IMR-90 (cell line): ENCODE measurements around the gene SLC37A3. TPM values are rescaled to one million over a fixed set of nuclear protein-coding genes. Genes with fewer than 3 reads are reported as not detected.
A peak's percentile ranks its signal among the peaks of the same experiment; 100 is the strongest.

Experiments used
- ATAC-seq: fragments of 200-7000 bp; cut with Tn5 transposase; 2 replicates; pipeline ENCODE4 v1.9.1; 2020; ENCODE audit warnings: low read depth, mild to moderate bottlenecking, moderate library complexity
- BruUV-seq: library from RNA; stranded (reverse); fragments of 400-500 nt; replicated peaks from 2 replicates; lab custom pipeline; 2021; lab: Mats Ljungman, UMichigan
- CTCF ChIA-PET: fragments of 300-600 bp; formaldehyde crosslinking; extraction: SDS; loops from one replicate; lab custom pipeline; 2021; ENCODE audit warnings: antibody characterized with exemption; lab: Yijun Ruan, JAX
- POLR2A ChIA-PET: fragments of 300-600 bp; sonication (Branson Sonifier 250); formaldehyde crosslinking; loops from one replicate; lab custom pipeline; 2022; ENCODE audit warnings: antibody characterized with exemption; ENCODE audit not compliant: unreplicated experiment; lab: Charles Lee
- DNase-seq: peaks from one replicate; pipeline ENCODE4 v3.0.0; 2013
- H2AFZ ChIP-seq: replicated peaks from 2 replicates; pipeline ENCODE3; 2013; ENCODE audit warnings: low read length, mild to moderate bottlenecking; ENCODE audit not compliant: poor library complexity
- H2AK5ac ChIP-seq: 2 replicates; pipeline ENCODE4 v1.6.1; 2013; ENCODE audit warnings: low read depth, low read length, inconsistent platforms
- H2AK9ac ChIP-seq: replicated peaks from 2 replicates; pipeline ENCODE3; 2013; ENCODE audit warnings: mild to moderate bottlenecking, low read depth, low read length, moderate library complexity; ENCODE audit not compliant: poor library complexity
- H2BK120ac ChIP-seq: 2 replicates; pipeline ENCODE4 v1.6.1; 2013; ENCODE audit warnings: low read depth, low read length, inconsistent platforms
- H2BK15ac ChIP-seq: 3 replicates; pipeline ENCODE4 v1.6.1; 2013; ENCODE audit warnings: low read depth, low read length, inconsistent platforms
- H2BK20ac ChIP-seq: 2 replicates; pipeline ENCODE4 v1.6.1; 2013; ENCODE audit warnings: low read depth, mild to moderate bottlenecking, inconsistent platforms, low read length, moderate library complexity
- H2BK5ac ChIP-seq: 2 replicates; pipeline ENCODE4 v1.6.1; 2013; ENCODE audit warnings: mild to moderate bottlenecking, low read depth, low read length, inconsistent platforms; ENCODE audit not compliant: poor library complexity, severe bottlenecking
- H3K14ac ChIP-seq: replicated peaks from 2 replicates; pipeline ENCODE4 v1.6.1; 2013; ENCODE audit warnings: low read depth, low read length, inconsistent platforms
- H3K18ac ChIP-seq: 2 replicates; pipeline ENCODE4 v1.6.1; 2013; ENCODE audit warnings: low read depth, low read length, control low read depth
- H3K23ac ChIP-seq: 2 replicates; pipeline ENCODE4 v1.6.1; 2013; ENCODE audit warnings: low read depth, low read length, inconsistent platforms
- H3K27ac ChIP-seq: 2 replicates; pipeline ENCODE4 v1.5.1; 2013; ENCODE audit warnings: mild to moderate bottlenecking, control low read depth, low read length; ENCODE audit not compliant: insufficient read depth
- H3K27me3 ChIP-seq: 2 replicates; pipeline ENCODE4 v1.6.1; 2013; ENCODE audit warnings: low read length; ENCODE audit not compliant: control insufficient read depth, insufficient read depth
- H3K36me3 ChIP-seq: 2 replicates; pipeline ENCODE4 v1.6.1; 2013; ENCODE audit warnings: low read length, mixed read lengths; ENCODE audit not compliant: control insufficient read depth, insufficient read depth
- H3K4ac ChIP-seq: 2 replicates; pipeline ENCODE4 v1.6.1; 2013; ENCODE audit warnings: low read depth, low read length, inconsistent platforms
- H3K4me1 ChIP-seq: 2 replicates; pipeline ENCODE4 v1.6.1; 2013; ENCODE audit warnings: low read length, mixed read lengths; ENCODE audit not compliant: control insufficient read depth, insufficient read depth
- H3K4me2 ChIP-seq: 2 replicates; pipeline ENCODE4 v1.6.1; 2013; ENCODE audit warnings: low read depth, mild to moderate bottlenecking, control low read depth, low read length, moderate library complexity
- H3K4me3 ChIP-seq: 2 replicates; pipeline ENCODE4 v1.5.1; 2013; ENCODE audit warnings: low read depth, mild to moderate bottlenecking, control low read depth, low read length, moderate library complexity; ENCODE audit not compliant: insufficient read depth
- H3K56ac ChIP-seq: 2 replicates; pipeline ENCODE4 v1.6.1; 2013; ENCODE audit warnings: low read length, inconsistent platforms; ENCODE audit not compliant: insufficient read depth; ENCODE audit errors: extremely low read depth
- H3K79me1 ChIP-seq, 2 experiments: 2 replicates each; pipeline ENCODE4 v1.6.1; 2013; ENCODE audit warnings: low read length in 2 of 2, inconsistent platforms in 1 of 2, low read depth in 1 of 2
- H3K9ac ChIP-seq: 2 replicates; pipeline ENCODE4 v1.6.1; 2013; ENCODE audit warnings: low read depth, low read length, control low read depth
- H3K9me1 ChIP-seq: 2 replicates; pipeline ENCODE4 v1.6.1; 2013; ENCODE audit warnings: low read length, inconsistent platforms; ENCODE audit not compliant: insufficient read depth
- H3K9me3 ChIP-seq: 2 replicates; pipeline ENCODE4 v1.6.1; 2013; ENCODE audit warnings: low read length; ENCODE audit not compliant: control insufficient read depth, insufficient read depth
- H4K20me1 ChIP-seq: 2 replicates; pipeline ENCODE4 v1.6.1; 2013; ENCODE audit warnings: low read length, inconsistent platforms; ENCODE audit not compliant: insufficient read depth
- H4K5ac ChIP-seq: 2 replicates; pipeline ENCODE4 v1.6.1; 2013; ENCODE audit warnings: mild to moderate bottlenecking, low read depth, low read length, control low read depth
- H4K8ac ChIP-seq, 2 experiments: 2 replicates each; pipeline ENCODE4 v1.6.1; 2013; ENCODE audit warnings: low read depth in 2 of 2, low read length in 2 of 2, control low read depth in 1 of 2, inconsistent platforms in 1 of 2
- H4K91ac ChIP-seq: 2 replicates; pipeline ENCODE4 v1.6.1; 2013; ENCODE audit warnings: low read depth, low read length, inconsistent platforms; ENCODE audit not compliant: insufficient read depth
- CEBPB ChIP-seq: IDR thresholded peaks from 2 replicates; pipeline ENCODE4 v1.6.1; 2012; ENCODE audit warnings: low read depth, low read length, improper control_type of control experiment
- POLR2A ChIP-seq: IDR thresholded peaks from 2 replicates; pipeline ENCODE4 v1.6.1; 2012; ENCODE audit warnings: mild to moderate bottlenecking, low read depth, low read length
- RFX5 ChIP-seq: IDR thresholded peaks from 2 replicates; pipeline ENCODE4 v1.8.0; 2012; ENCODE audit warnings: low read depth, mild to moderate bottlenecking, low read length, moderate library complexity
- SMC3 ChIP-seq: fragments of 150-350 bp; IDR thresholded peaks from 2 replicates; pipeline ENCODE4 v1.6.1; 2016; ENCODE audit warnings: low read depth, mild to moderate bottlenecking, antibody characterized with exemption, low read length, moderate library complexity
- WGBS, 2 experiments: methylation state at CpG; one replicate each; pipeline versions ENCODE4 v1.1.5 to v1.1.7; 2013; ENCODE audit warnings: missing lambda C conversion rate in 2 of 2; ENCODE audit not compliant: insufficient read length in 1 of 2; ENCODE audit errors: extremely low coverage in 2 of 2; 5-methylcytosine and 5-hydroxymethylcytosine counted together
- dilution Hi-C: fragments of 300-500 bp; cut with HindIII; formaldehyde crosslinking; loops from one replicate; pipeline ENCODE4 v1.14.3; 2018; ENCODE audit warnings: low sequenced_read_pairs; ENCODE audit not compliant: unreplicated experiment
- in situ Hi-C: fragments of 300-500 bp; cut with MboI; formaldehyde crosslinking; loops from 3 replicates; pipeline ENCODE4 v1.14.3; 2019; ENCODE audit warnings: low sequenced_read_pairs, inconsistent platforms, mixed read lengths
- intact Hi-C: fragments of 100-400 bp; cut with micrococcal nuclease; formaldehyde crosslinking; loops from 2 replicates; pipeline ENCODE4 v1.10.0; 2022
- polyA plus RNA-seq, 3 experiments: library from polyadenylated mRNA; depleted of rRNA; stranded (reverse); fragments of >200 nt; gene quantifications; 2 replicates each; pipeline ENCODE4 v1.2.3, GENCODE V29; 2012; ENCODE audit warnings: low replicate concordance in 1 of 3
- total RNA-seq: library from RNA; depleted of rRNA; stranded (reverse); fragments of >200 nt; gene quantifications from 2 replicates; pipeline ENCODE4 v1.2.3, GENCODE V29; 2012

SLC37A3 gene
- total and polyA plus RNA-seq, 2 of the 4 experiments (the other 2 are of a cell fraction) = 43.2 to 45.3 TPM

DNA sequence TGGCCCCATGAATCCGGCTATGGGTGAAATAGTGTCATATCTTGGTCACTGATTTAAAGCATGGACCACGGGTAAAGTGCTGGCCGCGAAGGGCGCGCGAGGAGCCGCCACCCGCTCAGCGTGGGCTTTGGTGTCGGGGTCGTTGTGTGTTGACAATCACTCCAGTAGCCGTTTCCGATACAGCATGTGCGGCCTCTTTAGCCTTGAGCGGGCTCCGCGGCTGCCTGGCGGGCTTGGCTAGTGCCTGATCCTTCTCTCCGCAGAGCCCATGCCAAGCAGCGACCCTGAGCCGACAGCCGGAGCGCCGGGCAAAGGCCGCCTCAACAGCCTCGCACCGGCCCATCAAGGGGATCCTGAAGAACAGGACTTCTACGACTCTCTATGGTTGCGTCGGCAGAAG, 105.9 kb downstream of the SLC37A3 start:
- Histone ChIP-seq H3K9ac (no peak overlapping the region), H2AK9ac (no peak overlapping the region), H4K20me1 (no peaks in the 10 kb centered on the region), H3K4ac (no peak overlapping the region), H2BK20ac (no peak overlapping the region), H2AFZ (peak overlapping the region; percentile 32), H3K4me3 (no peak overlapping the region), H4K8ac (no peak overlapping the region), H3K36me3 (no peaks in the 10 kb centered on the region), H3K56ac (no peak overlapping the region), H4K91ac (no peak overlapping the region), H2BK5ac (no peak overlapping the region), H3K27ac (no peak overlapping the region), H3K23ac (no peak overlapping the region), H3K4me1 (no peaks in the 10 kb centered on the region), H3K9me1 (no peaks in the 10 kb centered on the region), H3K4me2 (no peak overlapping the region), H2BK120ac (no peak overlapping the region), H4K5ac (no peak overlapping the region), H3K18ac (no peak overlapping the region), H2AK5ac (no peak overlapping the region), H2BK15ac (no peak overlapping the region), H3K9me3 (no peaks in the 10 kb centered on the region), H3K27me3 (peaks cover 4% of the 10 kb centered on the region), H3K14ac (no peak overlapping the region), H3K79me1 (no peaks in the 10 kb centered on the region)
- dilution Hi-C loops = no loop called here
- ChIA-PET POLR2A (no interaction called here), CTCF (no interaction called here)
- no peak for ATAC-seq
- 82% methylated on average over 18 of the region's 31 CpGs; no CpG with 5 or more reads in 1 of the 2 experiments for WGBS, 2 experiments
- intact Hi-C loops = no loop called here
- no TSS peak for BruUV-seq
- in situ Hi-C loops = no loop called here
- DNase-seq = no peak
- TF ChIP-seq RFX5 (no peak), SMC3 (no peak), CEBPB (no peak), POLR2A (no peak)
